GM10847 (cell line): Measurements from ENCODE around the gene BMPER.

Experiments
- POLR2A ChIP-seq: IDR thresholded peaks from 2 replicates; pipeline ENCODE4 v1.6.1; 2011; ENCODE audit not compliant: insufficient read length; ENCODE audit errors: extremely low read depth

Gene BMPER

GRCh38 chr7:34011696-34012095 lies 106.4 kb downstream of the BMPER start:
- TF ChIP-seq POLR2A, result no peak

- TF ChIP-seq POLR2A, result no peak
Observed at GRCh38 chr7:34013421-34013820, 108.1 kb downstream of the BMPER start.

GRCh38 chr7:34015651-34016050 lies 110.3 kb downstream of the BMPER start:
- TF ChIP-seq POLR2A, result no peak

- no peak for TF ChIP-seq POLR2A
Observed at GRCh38 chr7:34016876-34017275, 111.5 kb downstream of the BMPER start.

GRCh38 chr7:34019301-34019790 lies 114.0 kb downstream of the BMPER start:
- TF ChIP-seq POLR2A, result no peak

- no peak for TF ChIP-seq POLR2A
Observed at GRCh38 chr7:34022626-34023025, 117.3 kb downstream of the BMPER start.

GRCh38 chr7:34025600-34025999 lies 120.3 kb downstream of the BMPER start:
- TF ChIP-seq POLR2A, result no peak

GRCh38 chr7:34026481-34027190 lies 121.3 kb downstream of the BMPER start:
- no peak for TF ChIP-seq POLR2A

- no peak for TF ChIP-seq POLR2A
Observed at GRCh38 chr7:34031156-34031555, 125.8 kb downstream of the BMPER start.

GRCh38 chr7:34034728-34035127 lies 129.4 kb downstream of the BMPER start:
- TF ChIP-seq POLR2A, result no peak

GRCh38 chr7:34036051-34036920 lies 130.9 kb downstream of the BMPER start:
- TF ChIP-seq POLR2A, result no peak

GRCh38 chr7:34036972-34037792 lies 131.8 kb downstream of the BMPER start:
- TF ChIP-seq POLR2A, result no peak

- TF ChIP-seq POLR2A, result no peak
Observed at GRCh38 chr7:34038816-34039470, 133.6 kb downstream of the BMPER start.

GRCh38 chr7:34041707-34042106 lies 136.4 kb downstream of the BMPER start:
- no peak for TF ChIP-seq POLR2A

- no peak for TF ChIP-seq POLR2A
Observed at GRCh38 chr7:34042406-34042805, 137.1 kb downstream of the BMPER start.
